NCI-H2029 treated with DMSO at 0.1 percent for 48 hours (cell line): ENCODE results near the gene MAP4K2.

Source experiments
- DNase-seq: peaks from one replicate; lab custom pipeline; 2025; lab: John Stamatoyannopoulos, UW

MAP4K2 gene

GRCh38 chr11:64736654-64737053 is 66.4 kb downstream of the MAP4K2 start:
- no peak for DNase-seq

- no peak for DNase-seq
These were observed 67.2 kb downstream of the MAP4K2 start for GRCh38 chr11:64735725-64736259.
